SK-N-SH (cell line): Measurements from ENCODE around the gene MON1A. TPM values are rescaled to one million over a fixed set of nuclear protein-coding genes. Genes with fewer than 3 reads are reported as not detected.

Source experiments
- CTCF ChIA-PET: fragments of 300-600, 350-600 bp; formaldehyde crosslinking; extraction: SDS; loops from one replicate; lab custom pipeline; 2021; lab: Yijun Ruan, JAX
- POLR2A ChIA-PET: fragments of 350-600 bp; sonication (Branson Sonifier 250); formaldehyde crosslinking; extraction: SDS; loops from one replicate; lab custom pipeline; 2020; ENCODE audit warnings: antibody characterized with exemption, inconsistent platforms; lab: Yijun Ruan, JAX
- DNase-seq: peaks from one replicate; pipeline ENCODE4 v3.0.0; 2012
- H2AFZ ChIP-seq: fragments of 200-600 bp; sonication (generic); 2 replicates; pipeline ENCODE4 v1.8.1; 2016; ENCODE audit warnings: antibody characterized with exemption, mild to moderate bottlenecking, low read depth
- H3F3A ChIP-seq: fragments of 200-600 bp; sonication (generic); replicated peaks from 2 replicates; pipeline ENCODE3; 2016; ENCODE audit warnings: antibody characterized with exemption, mild to moderate bottlenecking; ENCODE audit not compliant: insufficient read depth
- H3K27ac ChIP-seq, 2 experiments: fragments of 200-500 bp in 1 of 2; fragments of 200-600 bp in 1 of 2; sonication (Bioruptor generic) in 1 of 2; sonication (generic), shearing (Covaris generic) in 1 of 2; 2 replicates each; pipeline versions ENCODE4 v1.5.1 to v1.6.1; 2014 to 2016; ENCODE audit warnings: low read depth in 2 of 2, inconsistent platforms in 1 of 2, low read length in 1 of 2, mild to moderate bottlenecking in 1 of 2, mixed read lengths in 1 of 2
- H3K27me3 ChIP-seq: fragments of 200-600 bp; sonication (generic), shearing (Covaris generic); 2 replicates; pipeline ENCODE4 v1.6.1; 2016; ENCODE audit warnings: mixed run types; ENCODE audit not compliant: insufficient read depth
- H3K36me3 ChIP-seq, 2 experiments: fragments of 200-500 bp in 1 of 2; fragments of 200-600 bp in 1 of 2; sonication (Bioruptor generic) in 1 of 2; sonication (generic) in 1 of 2; replicated peaks in 1 of 2; 2 replicates each; pipeline versions ENCODE3 to v1.5.1; 2014 to 2016; ENCODE audit warnings: low read length in 1 of 2, mild to moderate bottlenecking in 1 of 2; ENCODE audit not compliant: insufficient read depth in 2 of 2, control insufficient read depth in 1 of 2
- H3K4me1 ChIP-seq, 2 experiments: fragments of 200-500 bp in 1 of 2; fragments of 200-600 bp in 1 of 2; sonication (Bioruptor generic) in 1 of 2; sonication (generic), shearing (Covaris generic) in 1 of 2; 2 replicates each; pipeline versions ENCODE4 v1.5.1 to v1.6.1; 2014 to 2016; ENCODE audit warnings: low read depth in 1 of 2, low read length in 1 of 2, mixed run types in 1 of 2; ENCODE audit not compliant: insufficient read depth in 2 of 2, control insufficient read depth in 1 of 2
- H3K4me2 ChIP-seq: fragments of 200-600 bp; sonication (generic), shearing (Covaris generic); 2 replicates; pipeline ENCODE4 v1.6.1; 2017; ENCODE audit warnings: mixed run types
- H3K4me3 ChIP-seq, 2 experiments: fragments of 200-500 bp in 1 of 2; fragments of 200-600 bp in 1 of 2; sonication (Bioruptor generic) in 1 of 2; sonication (generic), shearing (Covaris generic) in 1 of 2; 2 replicates each; pipeline versions ENCODE4 v1.5.1 to v1.8.1; 2014 to 2016; ENCODE audit warnings: low read depth in 2 of 2, inconsistent platforms in 1 of 2, low read length in 1 of 2, mild to moderate bottlenecking in 1 of 2, mixed read lengths in 1 of 2, moderate library complexity in 1 of 2
- H3K79me2 ChIP-seq: fragments of 200-600 bp; sonication (generic); 2 replicates; pipeline ENCODE4 v1.8.1; 2017; ENCODE audit warnings: mild to moderate bottlenecking; ENCODE audit not compliant: insufficient read depth
- H3K9ac ChIP-seq: fragments of 200-600 bp; sonication (generic); 2 replicates; pipeline ENCODE4 v1.6.1; 2017; ENCODE audit warnings: mixed run types
- H3K9me2 ChIP-seq: fragments of 200-600 bp; sonication (generic); 2 replicates; pipeline ENCODE4 v1.6.1; 2017; ENCODE audit warnings: mixed run types
- H3K9me3 ChIP-seq: fragments of 200-600 bp; sonication (generic); 2 replicates; pipeline ENCODE4 v1.6.1; 2017; ENCODE audit warnings: mixed run types, mild to moderate bottlenecking, moderate library complexity
- H4K20me1 ChIP-seq: fragments of 200-600 bp; sonication (generic); 2 replicates; pipeline ENCODE4 v1.6.1; 2017; ENCODE audit warnings: mild to moderate bottlenecking, mixed run types; ENCODE audit not compliant: insufficient read depth
- CHD2 ChIP-seq: fragments of 150-350 bp; IDR thresholded peaks from 2 replicates; pipeline ENCODE4 v1.6.1; 2018; ENCODE audit warnings: low read length; ENCODE audit not compliant: partially characterized antibody
- ELF1 ChIP-seq: IDR thresholded peaks from 2 replicates; pipeline ENCODE4 v1.4.0; 2012
- FOSL2 ChIP-seq: IDR thresholded peaks from 2 replicates; pipeline ENCODE4 v1.4.0; 2012; ENCODE audit warnings: low read depth, mild to moderate bottlenecking, moderate library complexity, borderline replicate concordance
- FOXJ3 ChIP-seq: sonication (generic); formaldehyde crosslinking; IDR thresholded peaks from 2 replicates; pipeline ENCODE4 v1.5.1; 2020; ENCODE audit warnings: mild to moderate bottlenecking, missing genetic modification reagents
- FOXM1 ChIP-seq: IDR thresholded peaks from 2 replicates; pipeline ENCODE4 v1.4.0; 2012; ENCODE audit warnings: low read depth, mild to moderate bottlenecking
- GATA2 ChIP-seq: sonication (generic); formaldehyde crosslinking; IDR thresholded peaks from 2 replicates; pipeline ENCODE4 v1.5.0; 2020; ENCODE audit warnings: mild to moderate bottlenecking, missing genetic modification reagents
- MEF2A ChIP-seq: IDR thresholded peaks from 2 replicates; pipeline ENCODE4 v1.4.0; 2012; ENCODE audit warnings: low read depth, borderline replicate concordance
- MXI1 ChIP-seq: IDR thresholded peaks from 2 replicates; pipeline ENCODE4 v1.6.1; 2012; ENCODE audit warnings: mild to moderate bottlenecking, low read depth, low read length, improper control_type of control experiment
- NRF1 ChIP-seq: IDR thresholded peaks from 2 replicates; pipeline ENCODE4 v1.6.1; 2012; ENCODE audit warnings: low read depth, mild to moderate bottlenecking, low read length
- POLR2AphosphoS5 ChIP-seq: IDR thresholded peaks from 2 replicates; pipeline ENCODE4 v1.6.1; 2012; ENCODE audit warnings: low read depth, low read length
- RFX5 ChIP-seq: IDR thresholded peaks from 2 replicates; pipeline ENCODE4 v1.6.1; 2012; ENCODE audit warnings: mild to moderate bottlenecking, improper control_type of control experiment, low read length
- RXRA ChIP-seq: IDR thresholded peaks from 2 replicates; pipeline ENCODE4 v1.4.0; 2012; ENCODE audit warnings: low read depth, mild to moderate bottlenecking, borderline replicate concordance
- TAF1 ChIP-seq: IDR thresholded peaks from 2 replicates; pipeline ENCODE4 v1.6.1; 2012; ENCODE audit warnings: low read depth, mild to moderate bottlenecking, low read length, moderate library complexity, borderline replicate concordance
- TCF12 ChIP-seq: IDR thresholded peaks from 2 replicates; pipeline ENCODE4 v1.4.0; 2012
- TEAD4 ChIP-seq: IDR thresholded peaks from 2 replicates; pipeline ENCODE4 v1.4.0; 2012; ENCODE audit warnings: mild to moderate bottlenecking, borderline replicate concordance; ENCODE audit not compliant: insufficient read depth
- YY1 ChIP-seq: IDR thresholded peaks from 2 replicates; pipeline ENCODE4 v1.4.0; 2012; ENCODE audit warnings: low read depth, mild to moderate bottlenecking
- WGBS: methylation state at CpG from one replicate; pipeline ENCODE4 v1.1.6; 2017; ENCODE audit warnings: low lambda C conversion rate; 5-methylcytosine and 5-hydroxymethylcytosine counted together
- polyA plus RNA-seq, 3 experiments: library from polyadenylated mRNA; depleted of rRNA; stranded (reverse); fragments of >200 nt; gene quantifications; 2 replicates each; pipeline ENCODE4 v1.2.3, GENCODE V29; 2012
- TF ChIP-seq, protein P1 (sequence below): fragments of 150-350 bp; IDR thresholded peaks from 2 replicates; pipeline ENCODE4 v1.6.1; 2016; ENCODE audit warnings: mild to moderate bottlenecking, low read depth, low read length
- TF ChIP-seq, protein P2 (sequence below): IDR thresholded peaks from 2 replicates; pipeline ENCODE4 v1.4.0; 2012; ENCODE audit warnings: low read depth, borderline replicate concordance
- TF ChIP-seq, protein P3 (sequence below): fragments of 200-600 bp; sonication (generic); IDR thresholded peaks from 2 replicates; pipeline ENCODE4 v1.6.1; 2017; ENCODE audit warnings: antibody characterized with exemption, mild to moderate bottlenecking, moderate library complexity
- TF ChIP-seq, protein P4 (sequence below): IDR thresholded peaks from 2 replicates; pipeline ENCODE4 v1.4.0; 2012; ENCODE audit warnings: low read depth
- TF ChIP-seq, protein P5 (sequence below): IDR thresholded peaks from 2 replicates; pipeline ENCODE4; 2012
- TF ChIP-seq, protein P6 (sequence below): IDR thresholded peaks from 2 replicates; pipeline ENCODE4 v1.4.0; 2012; ENCODE audit warnings: low read depth, borderline replicate concordance

The MON1A gene, protein sequence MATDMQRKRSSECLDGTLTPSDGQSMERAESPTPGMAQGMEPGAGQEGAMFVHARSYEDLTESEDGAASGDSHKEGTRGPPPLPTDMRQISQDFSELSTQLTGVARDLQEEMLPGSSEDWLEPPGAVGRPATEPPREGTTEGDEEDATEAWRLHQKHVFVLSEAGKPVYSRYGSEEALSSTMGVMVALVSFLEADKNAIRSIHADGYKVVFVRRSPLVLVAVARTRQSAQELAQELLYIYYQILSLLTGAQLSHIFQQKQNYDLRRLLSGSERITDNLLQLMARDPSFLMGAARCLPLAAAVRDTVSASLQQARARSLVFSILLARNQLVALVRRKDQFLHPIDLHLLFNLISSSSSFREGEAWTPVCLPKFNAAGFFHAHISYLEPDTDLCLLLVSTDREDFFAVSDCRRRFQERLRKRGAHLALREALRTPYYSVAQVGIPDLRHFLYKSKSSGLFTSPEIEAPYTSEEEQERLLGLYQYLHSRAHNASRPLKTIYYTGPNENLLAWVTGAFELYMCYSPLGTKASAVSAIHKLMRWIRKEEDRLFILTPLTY
- 10.9 and 12.0 TPM in 2 replicates for polyA plus RNA-seq (2012; rRNA removed)
- 6.8 and 9.2 TPM in 2 replicates for polyA plus RNA-seq (2012; cell fraction: cytosol; rRNA removed)
- 11.9 and 12.6 TPM in 2 replicates for polyA plus RNA-seq (2012; cell fraction: nucleus; rRNA removed)

DNA sequence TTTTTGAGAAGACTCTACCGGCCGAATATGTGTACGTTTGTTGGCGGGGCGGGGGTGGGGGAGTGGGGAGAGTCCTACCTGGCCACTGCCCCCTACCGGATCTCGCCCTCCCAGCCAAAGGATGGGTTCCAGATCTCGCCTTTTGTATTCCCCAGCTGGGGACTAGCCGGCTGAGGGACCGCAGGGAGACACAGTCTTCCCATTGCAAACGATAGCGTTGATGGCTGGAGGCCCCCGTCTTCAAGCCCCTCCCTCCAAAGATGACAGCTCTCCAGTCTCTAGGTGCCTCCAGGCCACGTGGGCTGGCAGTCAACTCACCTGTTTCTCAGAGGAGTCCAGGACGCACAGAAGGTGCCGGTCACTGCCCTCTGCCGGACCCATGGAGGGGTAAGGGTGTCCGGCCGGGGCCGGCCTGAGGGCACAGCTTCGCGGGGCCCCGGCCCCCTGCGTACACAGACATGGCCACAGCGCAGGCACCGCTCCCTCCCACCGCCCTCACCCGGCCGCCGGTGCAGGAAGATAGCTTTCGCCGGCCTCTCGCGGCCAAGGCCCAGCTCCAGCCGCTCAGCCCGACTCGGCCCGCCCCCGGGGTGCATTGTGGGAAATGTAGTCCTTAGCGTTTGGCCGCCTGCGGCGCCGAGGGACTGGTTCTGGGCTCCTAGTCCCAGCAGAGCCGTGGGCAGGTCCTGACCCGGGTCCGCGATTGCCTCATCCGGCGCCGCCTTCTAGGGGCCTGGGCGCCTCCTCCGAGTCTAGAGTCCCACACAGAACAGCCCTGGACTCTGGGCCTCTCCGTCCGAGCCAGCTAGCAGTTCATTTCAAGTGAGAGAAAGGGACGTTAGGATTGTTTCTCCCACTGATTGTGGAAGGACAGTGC, at the start of gene MON1A:
Gene MON1A, minus strand, starts transcription at position 521 of the 877 bp plus-strand sequence. CDS start 16,465 bp downstream, outside the sequence.
- peak within 1 kb of the TSS; percentile 63 to 80 for H3K4me3 ChIP-seq
- H3K4me1 ChIP-seq: peaks cover 0 to 10% of the 10 kb centered on the region in 2 experiments; a peak in 1 of 4 replicates
- peak within 1 kb of the TSS; percentile 75 for H3K4me2 ChIP-seq
- DNase-seq: peak; percentile 93
- no peaks in the 10 kb centered on the region for H3K9me3 ChIP-seq
- H3K9me2 ChIP-seq: no peaks in the 10 kb centered on the region
- H3K36me3 ChIP-seq: no peaks in the 10 kb centered on the region
- CTCF ChIA-PET: interaction anchor here (0.6 to 3.4 kb wide), 13 partner anchors 10 to 146 kb away, joined by 3 to 13 read pairs (median 3); partner anchors contain the start of genes INKA1 and RBM6
- WGBS: 10% methylated on average over 14 of the region's 56 CpGs
- H3K9ac ChIP-seq: peak within 1 kb of the TSS; percentile 47; the same call in 1 of the 2 replicates
- POLR2A ChIA-PET: interaction anchor here (0.7 to 2.0 kb wide), 4 partner anchors 11 to 126 kb away, joined by 3 to 32 read pairs (median 4); partner anchors contain the start of gene RBM6
- H2AFZ ChIP-seq: peak within 1 kb of the TSS; percentile 91
- no peaks in the 10 kb centered on the region for H4K20me1 ChIP-seq
- peaks cover 7% of the 10 kb centered on the region; the same call in 1 of the 2 replicates for H3K79me2 ChIP-seq
- H3K27me3 ChIP-seq: no peaks in the 10 kb centered on the region
- H3F3A ChIP-seq: peaks cover 7% of the 10 kb centered on the region
- H3K27ac ChIP-seq: peak within 1 kb of the TSS; percentile 59 to 76; a peak in 3 of 4 replicates
- TF ChIP-seq TEAD4: no peak
- peak; percentile 34; the same call in 1 of the 2 replicates for TF ChIP-seq POLR2AphosphoS5
- TF ChIP-seq MXI1: peak; percentile 99
- TF ChIP-seq ELF1: peak; percentile 54; the same call in 1 of the 2 replicates
- TF ChIP-seq, protein P1, sequence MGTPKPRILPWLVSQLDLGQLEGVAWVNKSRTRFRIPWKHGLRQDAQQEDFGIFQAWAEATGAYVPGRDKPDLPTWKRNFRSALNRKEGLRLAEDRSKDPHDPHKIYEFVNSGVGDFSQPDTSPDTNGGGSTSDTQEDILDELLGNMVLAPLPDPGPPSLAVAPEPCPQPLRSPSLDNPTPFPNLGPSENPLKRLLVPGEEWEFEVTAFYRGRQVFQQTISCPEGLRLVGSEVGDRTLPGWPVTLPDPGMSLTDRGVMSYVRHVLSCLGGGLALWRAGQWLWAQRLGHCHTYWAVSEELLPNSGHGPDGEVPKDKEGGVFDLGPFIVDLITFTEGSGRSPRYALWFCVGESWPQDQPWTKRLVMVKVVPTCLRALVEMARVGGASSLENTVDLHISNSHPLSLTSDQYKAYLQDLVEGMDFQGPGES: no peak
- peak; percentile 24; the same call in 1 of the 2 replicates for TF ChIP-seq TCF12
- TF ChIP-seq FOXJ3: no peak
- TF ChIP-seq FOSL2: no peak
- TF ChIP-seq, protein P2, sequence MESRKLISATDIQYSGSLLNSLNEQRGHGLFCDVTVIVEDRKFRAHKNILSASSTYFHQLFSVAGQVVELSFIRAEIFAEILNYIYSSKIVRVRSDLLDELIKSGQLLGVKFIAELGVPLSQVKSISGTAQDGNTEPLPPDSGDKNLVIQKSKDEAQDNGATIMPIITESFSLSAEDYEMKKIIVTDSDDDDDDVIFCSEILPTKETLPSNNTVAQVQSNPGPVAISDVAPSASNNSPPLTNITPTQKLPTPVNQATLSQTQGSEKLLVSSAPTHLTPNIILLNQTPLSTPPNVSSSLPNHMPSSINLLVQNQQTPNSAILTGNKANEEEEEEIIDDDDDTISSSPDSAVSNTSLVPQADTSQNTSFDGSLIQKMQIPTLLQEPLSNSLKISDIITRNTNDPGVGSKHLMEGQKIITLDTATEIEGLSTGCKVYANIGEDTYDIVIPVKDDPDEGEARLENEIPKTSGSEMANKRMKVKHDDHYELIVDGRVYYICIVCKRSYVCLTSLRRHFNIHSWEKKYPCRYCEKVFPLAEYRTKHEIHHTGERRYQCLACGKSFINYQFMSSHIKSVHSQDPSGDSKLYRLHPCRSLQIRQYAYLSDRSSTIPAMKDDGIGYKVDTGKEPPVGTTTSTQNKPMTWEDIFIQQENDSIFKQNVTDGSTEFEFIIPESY: 0 out of 2 replicates have a peak, but pooled peaks have one; percentile 20
- TF ChIP-seq CHD2: no peak
- TF ChIP-seq, protein P3, sequence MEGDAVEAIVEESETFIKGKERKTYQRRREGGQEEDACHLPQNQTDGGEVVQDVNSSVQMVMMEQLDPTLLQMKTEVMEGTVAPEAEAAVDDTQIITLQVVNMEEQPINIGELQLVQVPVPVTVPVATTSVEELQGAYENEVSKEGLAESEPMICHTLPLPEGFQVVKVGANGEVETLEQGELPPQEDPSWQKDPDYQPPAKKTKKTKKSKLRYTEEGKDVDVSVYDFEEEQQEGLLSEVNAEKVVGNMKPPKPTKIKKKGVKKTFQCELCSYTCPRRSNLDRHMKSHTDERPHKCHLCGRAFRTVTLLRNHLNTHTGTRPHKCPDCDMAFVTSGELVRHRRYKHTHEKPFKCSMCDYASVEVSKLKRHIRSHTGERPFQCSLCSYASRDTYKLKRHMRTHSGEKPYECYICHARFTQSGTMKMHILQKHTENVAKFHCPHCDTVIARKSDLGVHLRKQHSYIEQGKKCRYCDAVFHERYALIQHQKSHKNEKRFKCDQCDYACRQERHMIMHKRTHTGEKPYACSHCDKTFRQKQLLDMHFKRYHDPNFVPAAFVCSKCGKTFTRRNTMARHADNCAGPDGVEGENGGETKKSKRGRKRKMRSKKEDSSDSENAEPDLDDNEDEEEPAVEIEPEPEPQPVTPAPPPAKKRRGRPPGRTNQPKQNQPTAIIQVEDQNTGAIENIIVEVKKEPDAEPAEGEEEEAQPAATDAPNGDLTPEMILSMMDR: peak; percentile 53
- TF ChIP-seq FOXM1: no peak
- TF ChIP-seq, protein P4, sequence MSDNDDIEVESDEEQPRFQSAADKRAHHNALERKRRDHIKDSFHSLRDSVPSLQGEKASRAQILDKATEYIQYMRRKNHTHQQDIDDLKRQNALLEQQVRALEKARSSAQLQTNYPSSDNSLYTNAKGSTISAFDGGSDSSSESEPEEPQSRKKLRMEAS: peak; percentile 96
- TF ChIP-seq RFX5: no peak
- TF ChIP-seq RXRA: no peak
- peak; percentile 48; the same call in 1 of the 2 replicates for TF ChIP-seq TAF1
- TF ChIP-seq YY1: peak; percentile 54; the same call in 1 of the 2 replicates
- no peak; the same call in 1 of the 2 replicates for TF ChIP-seq NRF1
- 0 out of 2 replicates have a peak, but pooled peaks have one; percentile 9 for TF ChIP-seq GATA2 (CRISPR knock-in tag)
- TF ChIP-seq MEF2A: no peak
- TF ChIP-seq, protein P5, sequence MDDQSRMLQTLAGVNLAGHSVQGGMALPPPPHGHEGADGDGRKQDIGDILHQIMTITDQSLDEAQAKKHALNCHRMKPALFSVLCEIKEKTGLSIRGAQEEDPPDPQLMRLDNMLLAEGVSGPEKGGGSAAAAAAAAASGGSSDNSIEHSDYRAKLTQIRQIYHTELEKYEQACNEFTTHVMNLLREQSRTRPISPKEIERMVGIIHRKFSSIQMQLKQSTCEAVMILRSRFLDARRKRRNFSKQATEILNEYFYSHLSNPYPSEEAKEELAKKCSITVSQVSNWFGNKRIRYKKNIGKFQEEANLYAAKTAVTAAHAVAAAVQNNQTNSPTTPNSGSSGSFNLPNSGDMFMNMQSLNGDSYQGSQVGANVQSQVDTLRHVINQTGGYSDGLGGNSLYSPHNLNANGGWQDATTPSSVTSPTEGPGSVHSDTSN: no peak
- TF ChIP-seq, protein P6, sequence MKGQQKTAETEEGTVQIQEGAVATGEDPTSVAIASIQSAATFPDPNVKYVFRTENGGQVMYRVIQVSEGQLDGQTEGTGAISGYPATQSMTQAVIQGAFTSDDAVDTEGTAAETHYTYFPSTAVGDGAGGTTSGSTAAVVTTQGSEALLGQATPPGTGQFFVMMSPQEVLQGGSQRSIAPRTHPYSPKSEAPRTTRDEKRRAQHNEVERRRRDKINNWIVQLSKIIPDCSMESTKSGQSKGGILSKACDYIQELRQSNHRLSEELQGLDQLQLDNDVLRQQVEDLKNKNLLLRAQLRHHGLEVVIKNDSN: peak; percentile 80; the same call in 1 of the 2 replicates
